HCT116 (cell line): ENCODE data around the gene C3orf70. TPM values are rescaled to one million over a fixed set of nuclear protein-coding genes. Genes with fewer than 3 reads are reported as not detected.

Source experiments
- ATAC-seq: fragments of 200-7000 bp; cut with Tn5 transposase; 2 replicates; pipeline ENCODE4 v1.9.1; 2020; ENCODE audit warnings: mild to moderate bottlenecking, moderate library complexity
- BruUV-seq: library from RNA; stranded (reverse); fragments of 400-500 nt; replicated peaks from 2 replicates; lab custom pipeline; 2021; lab: Mats Ljungman, UMichigan
- CTCF ChIA-PET: fragments of 300-600 bp; sonication (Branson Sonifier 250); formaldehyde crosslinking; loops from one replicate; lab custom pipeline; 2021; ENCODE audit warnings: antibody characterized with exemption; lab: Charles Lee
- POLR2A ChIA-PET: fragments of 300-600, 350-600 bp; sonication (Branson Sonifier 250); formaldehyde crosslinking; loops from one replicate; lab custom pipeline; 2021; ENCODE audit warnings: antibody characterized with exemption; lab: Charles Lee
- RAD21 ChIA-PET, 2 experiments: fragments of 300-600 bp; sonication (Branson Sonifier 250); formaldehyde crosslinking; loops; one replicate each; lab custom pipeline; 2023; ENCODE audit warnings: low total read pairs in 2 of 2; ENCODE audit not compliant: uncharacterized antibody in 2 of 2, unreplicated experiment in 2 of 2, low non-redundant PET in 1 of 2; lab: Charles Lee
- DNase-seq: peaks from one replicate; pipeline ENCODE4 v3.0.0-alpha.2; 2010; ENCODE audit warnings: low read depth, low spot score
- H2AFZ ChIP-seq: fragments of 200-600 bp; shearing (Covaris generic), sonication (generic); 2 replicates; pipeline ENCODE4 v1.6.1; 2017; ENCODE audit warnings: low read depth, mixed run types, mixed read lengths, antibody characterized with exemption, low read length; ENCODE audit not compliant: poor library complexity, severe bottlenecking
- H3K27ac ChIP-seq: 2 replicates; pipeline ENCODE4 v1.5.1; 2012; ENCODE audit warnings: low read depth, low read length
- H3K27me3 ChIP-seq: fragments of 200-600 bp; sonication (generic); 2 replicates; pipeline ENCODE4 v1.6.1; 2016; ENCODE audit warnings: mixed run types, low read length, mixed read lengths; ENCODE audit not compliant: insufficient read depth
- H3K36me3 ChIP-seq, 2 experiments: fragments of 200-500 bp in 1 of 2; fragments of 200-600 bp in 1 of 2; sonication (Bioruptor generic) in 1 of 2; sonication (generic) in 1 of 2; 2 replicates each; pipeline versions ENCODE4 v1.5.1 to v1.6.1; 2014 to 2016; ENCODE audit warnings: low read length in 2 of 2, inconsistent platforms in 1 of 2, mixed read lengths in 1 of 2, mixed run types in 1 of 2; ENCODE audit not compliant: insufficient read depth in 2 of 2, control insufficient read depth in 1 of 2
- H3K4me1 ChIP-seq, 2 experiments: fragments of 200-600 bp in 1 of 2; sonication (generic) in 1 of 2; 2 replicates each; pipeline versions ENCODE4 v1.5.1 to v1.6.1; 2012 to 2017; ENCODE audit warnings: low read length in 2 of 2, inconsistent platforms in 1 of 2, mild to moderate bottlenecking in 1 of 2, mixed read lengths in 1 of 2, mixed run types in 1 of 2, moderate library complexity in 1 of 2; ENCODE audit not compliant: insufficient read depth in 2 of 2, control insufficient read depth in 1 of 2
- H3K4me2 ChIP-seq: fragments of 200-600 bp; sonication (generic); 2 replicates; pipeline ENCODE4 v1.6.1; 2017; ENCODE audit warnings: mixed run types, low read length, mixed read lengths
- H3K4me3 ChIP-seq, 2 experiments: fragments of 200-600 bp in 1 of 2; sonication (generic) in 1 of 2; replicated peaks in 1 of 2; 2 replicates each; pipeline ENCODE4 v1.5.1; 2011 to 2016; ENCODE audit warnings: low read length in 2 of 2, control low read depth in 1 of 2, low read depth in 1 of 2, mild to moderate bottlenecking in 1 of 2, mixed read lengths in 1 of 2, mixed run types in 1 of 2
- H3K79me2 ChIP-seq: fragments of 200-600 bp; sonication (generic); 2 replicates; pipeline ENCODE4 v1.6.1; 2017; ENCODE audit warnings: mild to moderate bottlenecking, mixed run types, low read length, moderate library complexity, mixed read lengths; ENCODE audit not compliant: insufficient read depth
- H3K9ac ChIP-seq: fragments of 200-600 bp; sonication (generic); 2 replicates; pipeline ENCODE4 v1.6.1; 2016; ENCODE audit warnings: low read length, mixed read lengths
- H3K9me2 ChIP-seq: fragments of 200-600 bp; sonication (generic), shearing (Covaris generic); 2 replicates; pipeline ENCODE4 v1.6.1; 2017; ENCODE audit warnings: mixed run types, mild to moderate bottlenecking, moderate library complexity; ENCODE audit not compliant: insufficient read depth
- H3K9me3 ChIP-seq, 2 experiments: fragments of 200-500 bp in 1 of 2; fragments of 200-600 bp in 1 of 2; sonication (Bioruptor generic) in 1 of 2; sonication (generic) in 1 of 2; 2 replicates each; pipeline ENCODE4 v1.6.1; 2014 to 2017; ENCODE audit warnings: low read length in 2 of 2, mixed read lengths in 2 of 2, inconsistent platforms in 1 of 2, low read depth in 1 of 2, mild to moderate bottlenecking in 1 of 2, mixed run types in 1 of 2, moderate library complexity in 1 of 2; ENCODE audit not compliant: control insufficient read depth in 1 of 2, insufficient read depth in 1 of 2
- H4K20me1 ChIP-seq: fragments of 200-600 bp; sonication (generic), shearing (Covaris generic); 2 replicates; pipeline ENCODE4 v1.6.1; 2017; ENCODE audit warnings: mixed run types, mild to moderate bottlenecking, moderate library complexity; ENCODE audit not compliant: insufficient read depth
- CBX3 ChIP-seq: IDR thresholded peaks from 2 replicates; pipeline ENCODE4 v1.6.1; 2012; ENCODE audit warnings: low read depth
- CEBPB ChIP-seq: IDR thresholded peaks from 2 replicates; pipeline ENCODE4 v1.6.1; 2012; ENCODE audit warnings: low read depth
- EGR1 ChIP-seq: IDR thresholded peaks from 2 replicates; pipeline ENCODE4 v1.6.1; 2012; ENCODE audit warnings: low read depth
- ELF1 ChIP-seq: IDR thresholded peaks from 2 replicates; pipeline ENCODE4 v1.6.1; 2012; ENCODE audit warnings: low read depth, borderline replicate concordance
- EZH2 ChIP-seq: fragments of 200-600 bp; sonication (generic); IDR thresholded peaks from 2 replicates; pipeline ENCODE4 v1.6.1; 2017; ENCODE audit warnings: antibody characterized with exemption, mixed run types
- FOSL1 ChIP-seq: IDR thresholded peaks from 2 replicates; pipeline ENCODE4 v1.6.1; 2012; ENCODE audit warnings: low read depth
- JUND ChIP-seq: IDR thresholded peaks from 2 replicates; pipeline ENCODE4 v1.6.1; 2012
- POLR2A ChIP-seq: IDR thresholded peaks from 2 replicates; pipeline ENCODE4 v1.7.0; 2011; ENCODE audit warnings: borderline replicate concordance; ENCODE audit not compliant: insufficient read depth, insufficient read length; ENCODE audit errors: extremely low read depth
- POLR2AphosphoS5 ChIP-seq: IDR thresholded peaks from 2 replicates; pipeline ENCODE4 v1.6.1; 2011; ENCODE audit warnings: mild to moderate bottlenecking, low read depth, low read length, moderate library complexity
- RAD21 ChIP-seq: IDR thresholded peaks from 2 replicates; pipeline ENCODE4 v1.6.1; 2012; ENCODE audit warnings: low read depth, mild to moderate bottlenecking
- SP1 ChIP-seq: IDR thresholded peaks from 2 replicates; pipeline ENCODE4 v1.6.1; 2012; ENCODE audit warnings: low read depth
- intact Hi-C: fragments of 100-400 bp; cut with micrococcal nuclease; formaldehyde crosslinking; loops from 2 replicates; pipeline ENCODE4 v1.10.0; 2022
- total RNA-seq: library from RNA; stranded (reverse); gene quantifications from one replicate; pipeline ENCODE4 v1.2.1, GENCODE V29; 2021; ENCODE audit not compliant: unreplicated experiment
- TF ChIP-seq, protein P1 (sequence below): IDR thresholded peaks from 2 replicates; pipeline ENCODE4 v1.6.1; 2012; ENCODE audit warnings: low read depth
- TF ChIP-seq, protein P2 (sequence below): IDR thresholded peaks from 2 replicates; pipeline ENCODE4 v1.6.1; 2012
- TF ChIP-seq, protein P3 (sequence below): IDR thresholded peaks from 2 replicates; pipeline ENCODE4 v1.6.1; 2011; ENCODE audit warnings: mild to moderate bottlenecking, low read length, moderate library complexity; ENCODE audit not compliant: insufficient replicate concordance; ENCODE audit errors: extremely low read depth
- TF ChIP-seq, protein P4 (sequence below), 3 experiments: fragments of 200-600 bp in 1 of 3; sonication (generic) in 1 of 3; IDR thresholded peaks in 2 of 3; conservative IDR thresholded peaks in 1 of 3; 2 replicates each; pipeline ENCODE4 v1.5.1; 2012 to 2017; ENCODE audit warnings: low read depth in 2 of 3, low read length in 2 of 3, antibody characterized with exemption in 1 of 3, borderline replicate concordance in 1 of 3, control low read depth in 1 of 3, mild to moderate bottlenecking in 1 of 3, mixed read lengths in 1 of 3, mixed run types in 1 of 3, moderate library complexity in 1 of 3; ENCODE audit not compliant: insufficient read depth in 1 of 3
- TF ChIP-seq, protein P5 (sequence below): IDR thresholded peaks from 2 replicates; pipeline ENCODE4 v1.6.1; 2012

The C3orf70 gene
- total RNA-seq, 1 experiment from 2014 or later = not detected

DNA sequence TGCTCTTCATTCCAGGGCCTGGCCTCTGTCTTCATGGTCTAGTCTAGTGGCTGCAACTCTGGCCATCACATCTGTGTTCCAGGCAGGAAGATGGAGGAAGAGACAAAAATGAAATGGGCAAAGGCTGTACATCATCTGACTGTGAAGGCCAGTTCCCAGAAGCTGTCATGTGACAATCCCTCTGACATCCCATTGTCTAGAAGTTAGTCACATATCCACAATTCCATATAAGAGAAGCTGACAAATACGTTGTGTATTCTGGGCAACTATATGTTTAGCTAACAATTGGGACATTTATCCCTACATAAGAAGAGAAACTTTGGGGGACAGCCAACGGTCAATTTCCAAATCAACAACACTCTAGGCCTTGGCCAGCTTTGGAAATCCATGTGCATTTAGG is 34.5 kb upstream of the C3orf70 start:
- RAD21 ChIA-PET = no interaction called here
- no peak for TF ChIP-seq ELF1
- TF ChIP-seq CBX3 = no peak
- TF ChIP-seq, protein P1, sequence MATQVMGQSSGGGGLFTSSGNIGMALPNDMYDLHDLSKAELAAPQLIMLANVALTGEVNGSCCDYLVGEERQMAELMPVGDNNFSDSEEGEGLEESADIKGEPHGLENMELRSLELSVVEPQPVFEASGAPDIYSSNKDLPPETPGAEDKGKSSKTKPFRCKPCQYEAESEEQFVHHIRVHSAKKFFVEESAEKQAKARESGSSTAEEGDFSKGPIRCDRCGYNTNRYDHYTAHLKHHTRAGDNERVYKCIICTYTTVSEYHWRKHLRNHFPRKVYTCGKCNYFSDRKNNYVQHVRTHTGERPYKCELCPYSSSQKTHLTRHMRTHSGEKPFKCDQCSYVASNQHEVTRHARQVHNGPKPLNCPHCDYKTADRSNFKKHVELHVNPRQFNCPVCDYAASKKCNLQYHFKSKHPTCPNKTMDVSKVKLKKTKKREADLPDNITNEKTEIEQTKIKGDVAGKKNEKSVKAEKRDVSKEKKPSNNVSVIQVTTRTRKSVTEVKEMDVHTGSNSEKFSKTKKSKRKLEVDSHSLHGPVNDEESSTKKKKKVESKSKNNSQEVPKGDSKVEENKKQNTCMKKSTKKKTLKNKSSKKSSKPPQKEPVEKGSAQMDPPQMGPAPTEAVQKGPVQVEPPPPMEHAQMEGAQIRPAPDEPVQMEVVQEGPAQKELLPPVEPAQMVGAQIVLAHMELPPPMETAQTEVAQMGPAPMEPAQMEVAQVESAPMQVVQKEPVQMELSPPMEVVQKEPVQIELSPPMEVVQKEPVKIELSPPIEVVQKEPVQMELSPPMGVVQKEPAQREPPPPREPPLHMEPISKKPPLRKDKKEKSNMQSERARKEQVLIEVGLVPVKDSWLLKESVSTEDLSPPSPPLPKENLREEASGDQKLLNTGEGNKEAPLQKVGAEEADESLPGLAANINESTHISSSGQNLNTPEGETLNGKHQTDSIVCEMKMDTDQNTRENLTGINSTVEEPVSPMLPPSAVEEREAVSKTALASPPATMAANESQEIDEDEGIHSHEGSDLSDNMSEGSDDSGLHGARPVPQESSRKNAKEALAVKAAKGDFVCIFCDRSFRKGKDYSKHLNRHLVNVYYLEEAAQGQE = no peak
- TF ChIP-seq, protein P2, sequence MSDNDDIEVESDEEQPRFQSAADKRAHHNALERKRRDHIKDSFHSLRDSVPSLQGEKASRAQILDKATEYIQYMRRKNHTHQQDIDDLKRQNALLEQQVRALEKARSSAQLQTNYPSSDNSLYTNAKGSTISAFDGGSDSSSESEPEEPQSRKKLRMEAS = no peak
- TF ChIP-seq, protein P3, sequence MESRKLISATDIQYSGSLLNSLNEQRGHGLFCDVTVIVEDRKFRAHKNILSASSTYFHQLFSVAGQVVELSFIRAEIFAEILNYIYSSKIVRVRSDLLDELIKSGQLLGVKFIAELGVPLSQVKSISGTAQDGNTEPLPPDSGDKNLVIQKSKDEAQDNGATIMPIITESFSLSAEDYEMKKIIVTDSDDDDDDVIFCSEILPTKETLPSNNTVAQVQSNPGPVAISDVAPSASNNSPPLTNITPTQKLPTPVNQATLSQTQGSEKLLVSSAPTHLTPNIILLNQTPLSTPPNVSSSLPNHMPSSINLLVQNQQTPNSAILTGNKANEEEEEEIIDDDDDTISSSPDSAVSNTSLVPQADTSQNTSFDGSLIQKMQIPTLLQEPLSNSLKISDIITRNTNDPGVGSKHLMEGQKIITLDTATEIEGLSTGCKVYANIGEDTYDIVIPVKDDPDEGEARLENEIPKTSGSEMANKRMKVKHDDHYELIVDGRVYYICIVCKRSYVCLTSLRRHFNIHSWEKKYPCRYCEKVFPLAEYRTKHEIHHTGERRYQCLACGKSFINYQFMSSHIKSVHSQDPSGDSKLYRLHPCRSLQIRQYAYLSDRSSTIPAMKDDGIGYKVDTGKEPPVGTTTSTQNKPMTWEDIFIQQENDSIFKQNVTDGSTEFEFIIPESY = no peak
- TF ChIP-seq EZH2 = no peak
- no peak for TF ChIP-seq JUND
- TF ChIP-seq POLR2AphosphoS5 = no peak
- no peak for TF ChIP-seq CEBPB
- TF ChIP-seq, protein P4, sequence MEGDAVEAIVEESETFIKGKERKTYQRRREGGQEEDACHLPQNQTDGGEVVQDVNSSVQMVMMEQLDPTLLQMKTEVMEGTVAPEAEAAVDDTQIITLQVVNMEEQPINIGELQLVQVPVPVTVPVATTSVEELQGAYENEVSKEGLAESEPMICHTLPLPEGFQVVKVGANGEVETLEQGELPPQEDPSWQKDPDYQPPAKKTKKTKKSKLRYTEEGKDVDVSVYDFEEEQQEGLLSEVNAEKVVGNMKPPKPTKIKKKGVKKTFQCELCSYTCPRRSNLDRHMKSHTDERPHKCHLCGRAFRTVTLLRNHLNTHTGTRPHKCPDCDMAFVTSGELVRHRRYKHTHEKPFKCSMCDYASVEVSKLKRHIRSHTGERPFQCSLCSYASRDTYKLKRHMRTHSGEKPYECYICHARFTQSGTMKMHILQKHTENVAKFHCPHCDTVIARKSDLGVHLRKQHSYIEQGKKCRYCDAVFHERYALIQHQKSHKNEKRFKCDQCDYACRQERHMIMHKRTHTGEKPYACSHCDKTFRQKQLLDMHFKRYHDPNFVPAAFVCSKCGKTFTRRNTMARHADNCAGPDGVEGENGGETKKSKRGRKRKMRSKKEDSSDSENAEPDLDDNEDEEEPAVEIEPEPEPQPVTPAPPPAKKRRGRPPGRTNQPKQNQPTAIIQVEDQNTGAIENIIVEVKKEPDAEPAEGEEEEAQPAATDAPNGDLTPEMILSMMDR (IDR thresholded peaks at IDR 0.05 in 2 of 3, conservative IDR thresholded peaks at IDR 0.05 in 1 of 3; ENCODE audit: borderline replicate concordance in 1 of 3, insufficient read depth in 1 of 3, low read depth in 2 of 3, low read length in 2 of 3) = no peak
- TF ChIP-seq RAD21 = no peak
- TF ChIP-seq EGR1 = no peak
- TF ChIP-seq POLR2A = no peak
- TF ChIP-seq FOSL1 = no peak
- TF ChIP-seq SP1 = no peak
- TF ChIP-seq, protein P5, sequence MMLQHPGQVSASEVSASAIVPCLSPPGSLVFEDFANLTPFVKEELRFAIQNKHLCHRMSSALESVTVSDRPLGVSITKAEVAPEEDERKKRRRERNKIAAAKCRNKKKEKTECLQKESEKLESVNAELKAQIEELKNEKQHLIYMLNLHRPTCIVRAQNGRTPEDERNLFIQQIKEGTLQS = no peak
- ATAC-seq = no peak
- CTCF ChIA-PET = no interaction called here
- Histone ChIP-seq H3K4me2 (no peak overlapping the region), H3K36me3 (no peaks in the 10 kb centered on the region), H3K27ac (no peak overlapping the region), H3K9me2 (no peaks in the 10 kb centered on the region), H3K9ac (no peak overlapping the region), H2AFZ (no peak overlapping the region), H3K27me3 (no peaks in the 10 kb centered on the region), H3K9me3 (no peaks in the 10 kb centered on the region), H4K20me1 (no peaks in the 10 kb centered on the region), H3K4me1 (no peaks in the 10 kb centered on the region), H3K4me3 (no peak overlapping the region), H3K79me2 (no peaks in the 10 kb centered on the region)
- POLR2A ChIA-PET = no interaction called here
- no TSS peak for BruUV-seq
- no peak for DNase-seq
- intact Hi-C loops = no loop called here
